NB4 (cell line): ENCODE measurements around the gene NHLRC4.

Experiments used
- DNase-seq: peaks from one replicate; pipeline ENCODE4 v3.0.0; 2010; ENCODE audit warnings: low read depth
- H3K4me3 ChIP-seq: one replicate; pipeline ENCODE4 v1.5.1; 2011; ENCODE audit warnings: mild to moderate bottlenecking, low read depth, low read length, moderate library complexity
- CTCF ChIP-seq: IDR thresholded peaks from one replicate; pipeline ENCODE4 v1.5.1; 2012; ENCODE audit warnings: low read depth, low read length
- MAX ChIP-seq: IDR thresholded peaks from 2 replicates; pipeline ENCODE4 v1.6.1; 2011; ENCODE audit warnings: low read depth, low read length
- MYC ChIP-seq: IDR thresholded peaks from 2 replicates; pipeline ENCODE4 v1.6.1; 2011; ENCODE audit warnings: low read depth, low read length
- POLR2A ChIP-seq: IDR thresholded peaks from 2 replicates; pipeline ENCODE4 v1.6.1; 2011; ENCODE audit warnings: mild to moderate bottlenecking; ENCODE audit not compliant: insufficient read length; ENCODE audit errors: extremely low read depth

NHLRC4 gene

GRCh38 chr16:560204-560700 is 6.6 kb upstream of the NHLRC4 start, which contains the start of gene PRR35:
Gene PRR35 (plus strand): TSS chr16:560394. CDS start chr16:563295, 2,901 bp downstream.
- H3K4me3 ChIP-seq: no peak within 1 kb of the TSS
- TF ChIP-seq POLR2A (no peak), MYC (no peak), CTCF (no peak), MAX (no peak)
- no peak for DNase-seq

- no peak for DNase-seq
- no peak overlapping the region for H3K4me3 ChIP-seq
- TF ChIP-seq POLR2A: no peak
- no peak for TF ChIP-seq CTCF
- no peak for TF ChIP-seq MYC
- TF ChIP-seq MAX: no peak
Measured at GRCh38 chr16:560701-561412, 5.9 kb upstream of the NHLRC4 start.

- no peak overlapping the region for H3K4me3 ChIP-seq
- no peak for TF ChIP-seq MAX
- no peak for TF ChIP-seq POLR2A
- no peak for TF ChIP-seq MYC
Measured at GRCh38 chr16:561413-561794, 5.4 kb upstream of the NHLRC4 start.

GRCh38 chr16:561957-562938 is 4.6 kb upstream of the NHLRC4 start:
- no peak for DNase-seq
- no peak overlapping the region for H3K4me3 ChIP-seq
- no peak for TF ChIP-seq CTCF

More at GRCh38 chr16:561413-561794, 5.4 kb upstream of the NHLRC4 start:
- no peak for DNase-seq

GRCh38 chr16:563072-563644 is 3.6 kb upstream of the NHLRC4 start:
- TF ChIP-seq MYC (no peak), CTCF (no peak), POLR2A (no peak), MAX (no peak)
- no peak for DNase-seq
- H3K4me3 ChIP-seq: no peak overlapping the region
